Ishikawa (cell line): ENCODE data around the gene POLR2I.

Source experiments
- CEBPB ChIP-seq: IDR thresholded peaks from 2 replicates; pipeline ENCODE4 v1.6.1; 2012
- CREB1 ChIP-seq: IDR thresholded peaks from 2 replicates; pipeline ENCODE4 v1.6.1; 2012; ENCODE audit warnings: low read depth
- EGR1 ChIP-seq: IDR thresholded peaks from 2 replicates; pipeline ENCODE4 v1.6.1; 2012
- EP300 ChIP-seq: IDR thresholded peaks from 2 replicates; pipeline ENCODE4 v1.6.1; 2012; ENCODE audit warnings: borderline replicate concordance
- FOXM1 ChIP-seq: IDR thresholded peaks from 2 replicates; pipeline ENCODE4 v1.6.1; 2012; ENCODE audit warnings: low read depth, borderline replicate concordance
- MAX ChIP-seq: IDR thresholded peaks from 2 replicates; pipeline ENCODE4 v1.6.1; 2012
- NFIC ChIP-seq: IDR thresholded peaks from 2 replicates; pipeline ENCODE4 v1.6.1; 2012
- RAD21 ChIP-seq: IDR thresholded peaks from 2 replicates; pipeline ENCODE4 v1.6.1; 2012; ENCODE audit warnings: low read depth
- REST ChIP-seq: IDR thresholded peaks from 2 replicates; pipeline ENCODE4 v1.6.1; 2012; ENCODE audit warnings: low read depth, mild to moderate bottlenecking
- TAF1 ChIP-seq: IDR thresholded peaks from 2 replicates; pipeline ENCODE4 v1.6.1; 2012; ENCODE audit warnings: low read depth, mild to moderate bottlenecking
- TCF12 ChIP-seq: IDR thresholded peaks from 2 replicates; pipeline ENCODE4 v1.6.1; 2012; ENCODE audit warnings: low read depth
- TEAD4 ChIP-seq: IDR thresholded peaks from 2 replicates; pipeline ENCODE4 v1.6.1; 2012
- USF1 ChIP-seq: IDR thresholded peaks from 2 replicates; pipeline ENCODE4 v1.6.1; 2012
- YY1 ChIP-seq: IDR thresholded peaks from 2 replicates; pipeline ENCODE4 v1.6.1; 2012; ENCODE audit warnings: low read depth
- ZBTB7A ChIP-seq: IDR thresholded peaks from 2 replicates; pipeline ENCODE4 v1.6.1; 2012; ENCODE audit warnings: low read depth

POLR2I gene

GRCh38 chr19:36114721-36115452 is at the start of gene POLR2I:
Gene POLR2I, minus strand, starts transcription at chr19:36114875. Its CDS starts 19 bp downstream, at chr19:36114856.
- TF ChIP-seq FOXM1 (0 out of 2 replicates have a peak, but pooled peaks have one; percentile 25), EGR1 (no peak), RAD21 (no peak), TCF12 (no peak; the same call in 1 of the 2 replicates), MAX (peak; percentile 100), REST (no peak), YY1 (peak; percentile 79), EP300 (no peak), USF1 (peak; percentile 89), TAF1 (0 out of 2 replicates have a peak, but pooled peaks have one; percentile 37), TEAD4 (0 out of 2 replicates have a peak, but pooled peaks have one; percentile 22), CREB1 (no peak), CEBPB (no peak), ZBTB7A (no peak), NFIC (0 out of 2 replicates have a peak, but pooled peaks have one; percentile 39)

- no peak for TF ChIP-seq TEAD4
- TF ChIP-seq ZBTB7A, result no peak
- no peak for TF ChIP-seq CEBPB
- TF ChIP-seq EP300, result no peak
- TF ChIP-seq NFIC, result no peak
- no peak for TF ChIP-seq TAF1
- no peak for TF ChIP-seq REST
- no peak for TF ChIP-seq CREB1
- no peak for TF ChIP-seq TCF12
- TF ChIP-seq FOXM1, result no peak
- TF ChIP-seq USF1, result no peak
- no peak for TF ChIP-seq YY1
- no peak for TF ChIP-seq RAD21
- no peak for TF ChIP-seq EGR1
These were observed 49.1 kb upstream of the POLR2I start for GRCh38 chr19:36163813-36164212.

GRCh38 chr19:36160821-36161596 is 46.3 kb upstream of the POLR2I start:
- TF ChIP-seq EGR1, result no peak
- TF ChIP-seq TCF12, result no peak
- TF ChIP-seq TAF1, result no peak
- TF ChIP-seq NFIC, result no peak
- no peak for TF ChIP-seq FOXM1
- no peak for TF ChIP-seq CEBPB
- no peak for TF ChIP-seq EP300

GRCh38 chr19:36153126-36153525 is 38.5 kb upstream of the POLR2I start:
- no peak for TF ChIP-seq MAX
- TF ChIP-seq CEBPB, result no peak
- no peak for TF ChIP-seq YY1
- TF ChIP-seq EGR1, result no peak
- TF ChIP-seq EP300, result no peak
- TF ChIP-seq TCF12, result no peak
- TF ChIP-seq ZBTB7A, result no peak
- TF ChIP-seq NFIC, result no peak
- TF ChIP-seq TAF1, result no peak
- TF ChIP-seq USF1, result no peak
- no peak for TF ChIP-seq TEAD4
- no peak for TF ChIP-seq REST
- no peak for TF ChIP-seq FOXM1
- no peak for TF ChIP-seq CREB1
- no peak for TF ChIP-seq RAD21
